Measurements from ENCODE around the gene RTL5.
A peak's percentile ranks its signal among the peaks of the same experiment; 100 is the strongest.
"Not testable (repeated sequence)": the region's sequence is repeated elsewhere in the genome, so short reads cannot be mapped to it uniquely, and the experiment has no call there.

The RTL5 gene

GRCh38 chrX:72131317-72132294, at the start of gene RTL5:
Gene RTL5, minus strand, starts transcription at chrX:72131915.
- H3K4me3 ChIP-seq (ENCODE audit: low read depth, low read length): peak within 1 kb of the TSS; percentile 44
- DNase-seq (ENCODE audit: low read depth): peak; percentile 54

GRCh38 chrX:72180539-72180938, 48.8 kb upstream of the RTL5 start:
- no peak for DNase-seq (ENCODE audit: low read depth)
- H3K4me3 ChIP-seq (ENCODE audit: low read depth, low read length): peak overlapping the region; percentile 96
- TF ChIP-seq CTCF (IDR thresholded peaks at IDR 0.05; ENCODE audit: control insufficient read depth, extremely low read depth, insufficient read depth): no peak

More at GRCh38 chrX:72131317-72132294, at the start of gene RTL5:
- no peak for TF ChIP-seq CTCF (IDR thresholded peaks at IDR 0.05; ENCODE audit: control insufficient read depth, extremely low read depth, insufficient read depth)

- no peak for TF ChIP-seq CTCF (IDR thresholded peaks at IDR 0.05; ENCODE audit: control insufficient read depth, extremely low read depth, insufficient read depth)
- no peak for DNase-seq (ENCODE audit: low read depth)
- no peak overlapping the region for H3K4me3 ChIP-seq (ENCODE audit: low read depth, low read length)
These were observed 45.3 kb upstream of the RTL5 start for GRCh38 chrX:72176981-72177380.

- not testable (repeated sequence) for DNase-seq (ENCODE audit: low read depth)
These were observed 44.6 kb upstream of the RTL5 start for GRCh38 chrX:72176289-72176688.

GRCh38 chrX:72169008-72169728, 37.5 kb upstream of the RTL5 start:
- DNase-seq (ENCODE audit: low read depth): no peak
- no peak overlapping the region for H3K4me3 ChIP-seq (ENCODE audit: low read depth, low read length)
- no peak for TF ChIP-seq CTCF (IDR thresholded peaks at IDR 0.05; ENCODE audit: control insufficient read depth, extremely low read depth, insufficient read depth)

More at GRCh38 chrX:72176289-72176688, 44.6 kb upstream of the RTL5 start:
- not testable (repeated sequence) for H3K4me3 ChIP-seq (ENCODE audit: low read depth, low read length)

GRCh38 chrX:72165551-72165950, 33.8 kb upstream of the RTL5 start:
- no peak for DNase-seq (ENCODE audit: low read depth)
- TF ChIP-seq CTCF (IDR thresholded peaks at IDR 0.05; ENCODE audit: control insufficient read depth, extremely low read depth, insufficient read depth): no peak
- no peak overlapping the region for H3K4me3 ChIP-seq (ENCODE audit: low read depth, low read length)

GRCh38 chrX:72159769-72160168, 28.1 kb upstream of the RTL5 start:
- no peak overlapping the region for H3K4me3 ChIP-seq (ENCODE audit: low read depth, low read length)
- DNase-seq (ENCODE audit: low read depth): no peak
- TF ChIP-seq CTCF (IDR thresholded peaks at IDR 0.05; ENCODE audit: control insufficient read depth, extremely low read depth, insufficient read depth): no peak
